Hepatocyte (in vitro differentiated cells): ENCODE data around the gene PTPN4. TPM values are rescaled to one million over a fixed set of nuclear protein-coding genes. Genes with fewer than 3 reads are reported as not detected.
A peak's percentile ranks its signal among the peaks of the same experiment; 100 is the strongest.

Experiments
- DNase-seq: peaks from one replicate; pipeline ENCODE4 v3.0.0-alpha.2; 2016; ENCODE audit warnings: low spot score
- H2AFZ ChIP-seq: fragments of 200-600 bp; sonication (generic); 2 replicates; pipeline ENCODE4 v1.6.0; 2016; ENCODE audit warnings: antibody characterized with exemption, mild to moderate bottlenecking
- H3K27ac ChIP-seq: fragments of 200-600 bp; sonication (generic); 2 replicates; pipeline ENCODE4 v1.5.1; 2016; ENCODE audit warnings: mild to moderate bottlenecking
- H3K27me3 ChIP-seq: fragments of 200-600 bp; sonication (generic); 2 replicates; pipeline ENCODE4 v1.6.1; 2016
- H3K36me3 ChIP-seq: fragments of 200-600 bp; sonication (generic); replicated peaks from 2 replicates; pipeline ENCODE4 v1.5.1; 2016; ENCODE audit warnings: low read depth; ENCODE audit not compliant: insufficient read depth
- H3K4me1 ChIP-seq: fragments of 200-600 bp; sonication (generic); 2 replicates; pipeline ENCODE4 v1.5.1; 2016; ENCODE audit warnings: mild to moderate bottlenecking, moderate library complexity; ENCODE audit not compliant: insufficient read depth
- H3K4me2 ChIP-seq: fragments of 200-600 bp; sonication (generic); 2 replicates; pipeline ENCODE4 v1.6.0; 2016
- H3K4me3 ChIP-seq: fragments of 200-600 bp; sonication (generic); 2 replicates; pipeline ENCODE4 v1.5.1; 2016; ENCODE audit warnings: mild to moderate bottlenecking
- H3K79me2 ChIP-seq: fragments of 200-600 bp; sonication (generic); 2 replicates; pipeline ENCODE4 v1.6.0; 2017; ENCODE audit warnings: mild to moderate bottlenecking
- H3K9me2 ChIP-seq: fragments of 200-600 bp; sonication (generic); replicated peaks from 2 replicates; pipeline ENCODE4 v1.6.0; 2017; ENCODE audit warnings: mild to moderate bottlenecking; ENCODE audit not compliant: insufficient read depth
- H3K9me3 ChIP-seq: fragments of 200-600 bp; sonication (generic); 2 replicates; pipeline ENCODE4 v1.5.1; 2016; ENCODE audit warnings: low read depth, mild to moderate bottlenecking
- H4K20me1 ChIP-seq: fragments of 200-600 bp; sonication (generic); 2 replicates; pipeline ENCODE4 v1.6.0; 2016; ENCODE audit warnings: mild to moderate bottlenecking; ENCODE audit not compliant: insufficient read depth, poor library complexity, severe bottlenecking
- EZH2 ChIP-seq: fragments of 200-600 bp; sonication (generic); IDR thresholded peaks from 2 replicates; pipeline ENCODE4 v1.6.1; 2016; ENCODE audit warnings: antibody characterized with exemption, mild to moderate bottlenecking, borderline replicate concordance
- EZH2phosphoT487 ChIP-seq: fragments of 200-600 bp; sonication (generic); IDR thresholded peaks from one replicate; pipeline ENCODE4 v1.6.1; 2018; ENCODE audit warnings: antibody characterized with exemption, mild to moderate bottlenecking, low read depth, moderate library complexity; ENCODE audit not compliant: unreplicated experiment, severe bottlenecking
- WGBS: methylation state at CpG from one replicate; pipeline ENCODE4 v1.1.6; 2016; ENCODE audit warnings: low lambda C conversion rate; ENCODE audit errors: missing lambda C conversion rate; 5-methylcytosine and 5-hydroxymethylcytosine counted together
- polyA plus RNA-seq: library from polyadenylated mRNA; unstranded; fragments of >200 nt; fragmentation: Nextera tagmentation; extraction: Ambion mirVana; gene quantifications from 2 replicates; pipeline ENCODE4 v1.2.1, GENCODE V29; 2016
- total RNA-seq: library from RNA; depleted of rRNA; stranded (reverse); fragments of >200 nt; gene quantifications from 2 replicates; pipeline ENCODE4 v1.2.3, GENCODE V29; 2014
- TF ChIP-seq, protein P1 (sequence below): fragments of 200-600 bp; sonication (generic); IDR thresholded peaks from 2 replicates; pipeline ENCODE4 v1.5.1; 2016; ENCODE audit warnings: antibody characterized with exemption, mild to moderate bottlenecking; ENCODE audit not compliant: poor library complexity

PTPN4 gene
- total and polyA plus RNA-seq, 2 experiments from 2014 or later, result 9.2 to 15.5 TPM

- Histone ChIP-seq H3K27me3 (no peaks in the 10 kb centered on the region), H3K4me1 (no peaks in the 10 kb centered on the region), H4K20me1 (no peaks in the 10 kb centered on the region), H3K27ac (no peak overlapping the region), H3K9me2 (no peaks in the 10 kb centered on the region), H3K4me2 (no peak overlapping the region), H2AFZ (no peak overlapping the region), H3K36me3 (no peaks in the 10 kb centered on the region), H3K79me2 (peaks cover 69% of the 10 kb centered on the region), H3K9me3 (no peaks in the 10 kb centered on the region), H3K4me3 (no peak overlapping the region)
- WGBS, result 75% methylated on average over 5 of the region's 5 CpGs
- DNase-seq, result peak; percentile 26
- TF ChIP-seq, protein P1, sequence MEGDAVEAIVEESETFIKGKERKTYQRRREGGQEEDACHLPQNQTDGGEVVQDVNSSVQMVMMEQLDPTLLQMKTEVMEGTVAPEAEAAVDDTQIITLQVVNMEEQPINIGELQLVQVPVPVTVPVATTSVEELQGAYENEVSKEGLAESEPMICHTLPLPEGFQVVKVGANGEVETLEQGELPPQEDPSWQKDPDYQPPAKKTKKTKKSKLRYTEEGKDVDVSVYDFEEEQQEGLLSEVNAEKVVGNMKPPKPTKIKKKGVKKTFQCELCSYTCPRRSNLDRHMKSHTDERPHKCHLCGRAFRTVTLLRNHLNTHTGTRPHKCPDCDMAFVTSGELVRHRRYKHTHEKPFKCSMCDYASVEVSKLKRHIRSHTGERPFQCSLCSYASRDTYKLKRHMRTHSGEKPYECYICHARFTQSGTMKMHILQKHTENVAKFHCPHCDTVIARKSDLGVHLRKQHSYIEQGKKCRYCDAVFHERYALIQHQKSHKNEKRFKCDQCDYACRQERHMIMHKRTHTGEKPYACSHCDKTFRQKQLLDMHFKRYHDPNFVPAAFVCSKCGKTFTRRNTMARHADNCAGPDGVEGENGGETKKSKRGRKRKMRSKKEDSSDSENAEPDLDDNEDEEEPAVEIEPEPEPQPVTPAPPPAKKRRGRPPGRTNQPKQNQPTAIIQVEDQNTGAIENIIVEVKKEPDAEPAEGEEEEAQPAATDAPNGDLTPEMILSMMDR, result peak; percentile 53
- TF ChIP-seq EZH2 (no peak), EZH2phosphoT487 (no peak)
Measured at GRCh38 chr2:119826370-119826961, 66.7 kb downstream of the PTPN4 start.

GRCh38 chr2:119827866-119828507 lies 68.3 kb downstream of the PTPN4 start:
- no peak overlapping the region for H3K4me3 ChIP-seq
- TF ChIP-seq, protein P1, result no peak
- TF ChIP-seq EZH2phosphoT487 (no peak), EZH2 (no peak)
- H3K4me2 ChIP-seq, result no peak overlapping the region
- no peak overlapping the region for H2AFZ ChIP-seq
- H3K27ac ChIP-seq, result no peak overlapping the region
- peaks cover 66% of the 10 kb centered on the region for H3K79me2 ChIP-seq
- H3K36me3 ChIP-seq, result no peaks in the 10 kb centered on the region
- no peaks in the 10 kb centered on the region for H3K4me1 ChIP-seq
- DNase-seq, result no peak
- no peaks in the 10 kb centered on the region for H3K9me2 ChIP-seq
- no peaks in the 10 kb centered on the region for H4K20me1 ChIP-seq
- H3K27me3 ChIP-seq, result no peaks in the 10 kb centered on the region
- no peaks in the 10 kb centered on the region for H3K9me3 ChIP-seq
- 82% methylated on average over 5 of the region's 5 CpGs for WGBS

GRCh38 chr2:119836455-119837142 lies 76.9 kb downstream of the PTPN4 start:
- H4K20me1 ChIP-seq, result no peaks in the 10 kb centered on the region
- no peak overlapping the region for H3K4me2 ChIP-seq
- H3K27me3 ChIP-seq, result no peaks in the 10 kb centered on the region
- H3K9me3 ChIP-seq, result no peaks in the 10 kb centered on the region
- DNase-seq, result no peak
- no peaks in the 10 kb centered on the region for H3K4me1 ChIP-seq
- 96% methylated on average over 22 of the region's 22 CpGs for WGBS
- no peak overlapping the region for H3K4me3 ChIP-seq
- H3K79me2 ChIP-seq, result peaks cover 31% of the 10 kb centered on the region
- H3K27ac ChIP-seq, result no peak overlapping the region
- no peaks in the 10 kb centered on the region for H3K9me2 ChIP-seq
- H3K36me3 ChIP-seq, result no peaks in the 10 kb centered on the region
- no peak overlapping the region for H2AFZ ChIP-seq
- no peak for TF ChIP-seq EZH2phosphoT487
- TF ChIP-seq, protein P1, result no peak
- no peak for TF ChIP-seq EZH2
